ENCODE data around the gene HOXB8. TPM values are rescaled to one million over a fixed set of nuclear protein-coding genes. Genes with fewer than 3 reads are reported as not detected.

HOXB8 gene
- total RNA-seq, 4 donors from 2014 or later = 0.75 TPM; not detected in 3

DNA sequence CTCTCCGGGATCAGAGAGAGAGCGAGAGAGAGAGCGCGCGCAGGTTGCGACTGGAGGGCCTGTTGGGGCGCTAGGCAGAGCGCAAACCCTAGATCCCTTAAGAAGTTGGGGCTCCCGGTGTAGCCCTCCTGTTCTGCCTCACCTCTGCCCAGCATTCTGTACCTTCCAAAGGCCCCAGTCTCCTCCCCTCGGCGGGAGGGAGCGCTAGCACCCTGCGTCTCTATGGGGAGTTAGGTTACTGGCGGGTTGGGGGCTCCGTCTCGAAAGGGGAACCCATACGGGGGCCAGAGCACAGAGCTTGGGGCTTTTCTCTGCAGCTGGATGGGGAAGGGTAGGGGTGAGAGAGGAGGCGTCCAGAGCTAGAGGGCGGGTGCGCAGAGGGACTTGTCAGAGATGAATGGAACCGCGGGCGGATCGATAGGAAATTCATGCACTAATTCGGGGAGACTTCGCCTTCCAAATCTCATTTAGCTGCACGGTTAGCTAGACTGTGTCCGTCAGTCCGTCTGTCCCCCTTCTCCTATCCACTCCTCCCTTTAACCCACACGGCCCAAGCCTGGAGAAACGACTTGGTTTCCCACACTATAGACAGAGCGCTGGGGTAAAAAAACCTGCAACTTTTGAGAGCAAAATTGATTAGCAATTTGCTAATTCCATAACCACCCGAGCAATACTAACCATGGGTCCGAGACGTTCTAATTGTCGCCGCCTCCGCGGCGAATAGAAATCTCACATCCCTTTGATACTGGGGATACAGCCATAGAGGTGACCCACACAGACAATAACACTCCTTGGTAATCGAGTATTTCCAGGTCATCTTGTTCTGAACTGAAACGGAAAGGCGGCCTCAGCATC is 36.2 kb downstream of the HOXB8 start:
- TF ChIP-seq, protein P1, sequence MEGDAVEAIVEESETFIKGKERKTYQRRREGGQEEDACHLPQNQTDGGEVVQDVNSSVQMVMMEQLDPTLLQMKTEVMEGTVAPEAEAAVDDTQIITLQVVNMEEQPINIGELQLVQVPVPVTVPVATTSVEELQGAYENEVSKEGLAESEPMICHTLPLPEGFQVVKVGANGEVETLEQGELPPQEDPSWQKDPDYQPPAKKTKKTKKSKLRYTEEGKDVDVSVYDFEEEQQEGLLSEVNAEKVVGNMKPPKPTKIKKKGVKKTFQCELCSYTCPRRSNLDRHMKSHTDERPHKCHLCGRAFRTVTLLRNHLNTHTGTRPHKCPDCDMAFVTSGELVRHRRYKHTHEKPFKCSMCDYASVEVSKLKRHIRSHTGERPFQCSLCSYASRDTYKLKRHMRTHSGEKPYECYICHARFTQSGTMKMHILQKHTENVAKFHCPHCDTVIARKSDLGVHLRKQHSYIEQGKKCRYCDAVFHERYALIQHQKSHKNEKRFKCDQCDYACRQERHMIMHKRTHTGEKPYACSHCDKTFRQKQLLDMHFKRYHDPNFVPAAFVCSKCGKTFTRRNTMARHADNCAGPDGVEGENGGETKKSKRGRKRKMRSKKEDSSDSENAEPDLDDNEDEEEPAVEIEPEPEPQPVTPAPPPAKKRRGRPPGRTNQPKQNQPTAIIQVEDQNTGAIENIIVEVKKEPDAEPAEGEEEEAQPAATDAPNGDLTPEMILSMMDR (IDR thresholded peaks at IDR 0.05; ENCODE audit: low read depth) = no peak

DNA sequence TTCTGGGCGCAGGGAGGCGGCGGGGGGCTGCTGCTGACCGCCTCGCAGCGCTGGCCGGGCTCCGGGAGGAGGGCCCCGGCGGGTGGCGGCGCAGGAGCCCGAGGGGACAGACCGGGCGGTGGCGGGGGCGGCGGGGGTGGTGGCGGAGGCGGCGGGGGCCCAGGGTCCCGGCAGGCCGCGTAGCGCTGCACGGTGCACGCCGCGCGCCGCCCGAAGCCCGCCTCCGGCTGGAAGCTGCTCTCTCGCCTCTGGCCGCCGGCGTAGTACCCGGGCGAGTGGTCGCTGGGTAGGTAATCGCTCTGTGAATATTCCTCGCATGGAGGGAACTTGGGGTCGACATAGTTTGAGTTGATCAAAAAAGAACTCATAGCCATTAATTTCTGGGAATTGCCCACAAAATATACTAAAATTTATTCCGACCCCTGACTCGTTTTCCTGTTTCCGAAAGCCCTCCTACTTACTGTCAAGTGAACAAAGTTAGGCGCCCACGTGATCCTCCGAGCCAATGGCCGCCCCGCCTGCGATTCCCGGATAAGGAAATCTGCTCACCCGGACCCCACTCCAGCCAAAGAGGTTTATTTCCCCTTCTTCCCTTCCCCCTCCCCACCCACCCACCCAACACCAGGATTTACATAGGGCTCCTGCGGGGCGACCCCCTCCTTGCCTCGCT is 37.0 kb downstream of the HOXB8 start, which contains the start of gene HOXB4:
Gene HOXB4 (minus strand): TSS at position 405 of the 670 bp plus-strand sequence. CDS start 31 bp downstream, at position 374.
- TF ChIP-seq, protein P1 (IDR thresholded peaks at IDR 0.05; ENCODE audit: low read depth) = no peak

DNA sequence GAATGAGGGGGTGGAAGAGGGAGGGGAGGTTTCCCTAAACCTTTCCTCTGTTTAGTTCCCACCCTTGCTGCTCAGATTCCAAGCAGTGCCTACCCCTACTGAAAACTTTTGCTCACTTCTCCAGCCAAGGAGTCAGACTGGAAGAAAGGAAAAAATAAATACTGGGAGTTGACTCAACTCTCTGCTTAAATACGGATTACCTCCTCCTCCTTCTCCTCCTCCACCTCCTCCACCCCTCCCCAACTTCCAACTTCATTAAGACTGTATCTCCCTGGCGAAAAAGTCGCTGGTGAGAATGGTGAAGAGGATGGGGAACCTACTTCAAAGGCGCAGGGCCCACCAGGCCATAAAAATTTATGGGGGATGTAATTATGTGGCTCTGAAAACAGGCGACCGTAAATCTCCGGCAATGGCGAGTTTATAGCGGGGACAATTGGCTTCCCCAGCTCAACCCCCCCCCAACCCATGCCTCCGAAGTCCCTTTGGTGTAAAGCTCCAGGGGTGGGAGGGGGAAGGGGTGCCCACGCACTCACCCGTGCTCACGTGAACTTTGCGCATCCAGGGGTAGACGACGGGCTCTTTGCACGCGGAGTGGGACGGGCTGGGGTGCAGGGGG is 37.7 kb downstream of the HOXB8 start:
- TF ChIP-seq, protein P1 (IDR thresholded peaks at IDR 0.05; ENCODE audit: low read depth) = no peak

DNA sequence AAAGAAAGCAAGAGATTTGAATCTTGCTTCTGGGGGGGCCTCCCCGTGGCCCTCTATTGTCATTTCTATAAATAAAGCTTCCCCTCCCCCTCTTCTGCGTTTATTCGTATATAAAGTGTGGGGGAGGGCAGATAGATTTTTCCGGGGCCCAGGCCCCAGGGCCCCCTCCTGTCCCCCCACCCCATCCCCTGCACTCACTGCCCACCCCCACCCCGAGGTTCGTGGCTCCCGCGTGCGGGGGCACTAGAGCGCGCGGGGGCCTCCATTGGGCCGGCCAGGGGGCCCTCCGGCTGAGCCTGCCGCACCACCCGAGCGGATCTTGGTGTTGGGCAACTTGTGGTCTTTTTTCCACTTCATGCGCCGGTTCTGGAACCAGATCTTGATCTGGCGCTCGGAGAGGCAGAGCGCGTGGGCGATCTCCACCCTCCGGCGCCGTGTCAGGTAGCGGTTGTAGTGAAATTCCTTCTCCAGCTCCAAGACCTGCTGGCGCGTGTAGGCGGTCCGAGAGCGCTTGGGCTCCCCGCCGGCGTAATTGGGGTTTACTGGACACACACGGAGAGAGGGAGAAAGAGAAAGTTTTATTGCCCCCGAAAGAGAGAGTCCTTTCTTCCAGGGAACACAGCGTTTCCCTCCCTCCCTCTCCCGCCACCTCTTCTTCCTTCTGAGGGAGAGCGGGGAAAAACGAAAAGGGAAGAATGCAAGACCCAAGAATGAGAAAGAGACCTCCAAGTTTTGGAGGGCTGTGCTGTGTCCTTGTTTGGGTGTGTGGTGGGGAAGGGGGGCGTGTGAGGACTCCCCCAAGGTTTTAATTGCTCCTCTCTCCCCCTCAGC is 38.4 kb downstream of the HOXB8 start:
- TF ChIP-seq, protein P1 (IDR thresholded peaks at IDR 0.05; ENCODE audit: low read depth) = no peak

- TF ChIP-seq, protein P1 (IDR thresholded peaks at IDR 0.05; ENCODE audit: low read depth) = no peak
Measured at GRCh38 chr17:48575673-48576478, 39.2 kb downstream of the HOXB8 start.

DNA sequence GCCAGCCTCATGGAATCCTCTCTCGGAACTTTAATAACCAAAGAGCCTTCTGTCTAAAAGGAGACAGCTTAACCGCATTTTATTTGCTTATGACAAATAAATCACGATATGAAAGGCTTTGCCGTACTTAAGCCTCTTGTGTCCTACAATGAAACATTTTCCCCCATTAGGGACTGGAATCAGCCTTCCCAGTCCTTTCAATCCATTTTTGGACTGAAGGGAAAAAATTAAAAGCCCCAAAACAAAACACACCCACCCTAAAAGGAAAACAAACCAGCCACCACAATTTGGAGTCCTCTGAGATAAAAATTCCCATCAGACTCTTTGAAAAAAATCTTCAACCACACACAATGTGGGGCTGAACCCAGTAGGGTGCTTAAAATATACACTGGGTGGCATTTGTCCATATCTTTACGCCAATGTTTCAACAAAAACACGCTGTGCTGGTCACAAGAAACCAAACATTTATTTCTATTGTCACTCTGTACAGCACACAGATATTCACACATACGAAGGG is 40.0 kb downstream of the HOXB8 start:
- TF ChIP-seq, protein P1 (IDR thresholded peaks at IDR 0.05; ENCODE audit: low read depth) = no peak
